Measurements from ENCODE around the gene TCF7L1. TPM values are rescaled to one million over a fixed set of nuclear protein-coding genes. Genes with fewer than 3 reads are reported as not detected.

TCF7L1 gene
- total RNA-seq, 3 donors from 2014 or later: 1.3 to 22.9 (median 3.0) TPM

DNA sequence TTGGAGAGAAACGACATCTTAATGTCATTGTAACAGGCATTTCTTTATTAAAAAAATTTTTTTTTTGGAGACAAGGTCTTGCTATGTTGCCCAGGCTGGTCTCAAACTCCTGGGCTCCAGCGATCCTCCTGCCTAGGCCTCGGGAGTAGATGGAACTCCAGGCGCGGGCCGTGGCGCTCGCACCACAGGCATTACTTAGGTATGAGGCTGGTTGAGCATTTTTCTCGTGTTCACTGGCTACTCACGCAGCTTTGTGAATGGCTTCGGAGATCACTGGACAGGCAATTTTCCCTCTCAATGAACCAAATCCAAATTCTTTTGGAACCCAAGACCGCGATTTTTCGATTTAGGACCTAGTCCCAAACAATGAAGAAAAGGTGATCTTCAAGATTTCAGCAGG, 795 bp upstream of the TCF7L1 start:
- DNase-seq: no peak
- no peak overlapping the region for H3K4me3 ChIP-seq
- H3K4me1 ChIP-seq (ENCODE audit: low read depth): peaks cover 12% of the 10 kb centered on the region
- TF ChIP-seq, protein P1, sequence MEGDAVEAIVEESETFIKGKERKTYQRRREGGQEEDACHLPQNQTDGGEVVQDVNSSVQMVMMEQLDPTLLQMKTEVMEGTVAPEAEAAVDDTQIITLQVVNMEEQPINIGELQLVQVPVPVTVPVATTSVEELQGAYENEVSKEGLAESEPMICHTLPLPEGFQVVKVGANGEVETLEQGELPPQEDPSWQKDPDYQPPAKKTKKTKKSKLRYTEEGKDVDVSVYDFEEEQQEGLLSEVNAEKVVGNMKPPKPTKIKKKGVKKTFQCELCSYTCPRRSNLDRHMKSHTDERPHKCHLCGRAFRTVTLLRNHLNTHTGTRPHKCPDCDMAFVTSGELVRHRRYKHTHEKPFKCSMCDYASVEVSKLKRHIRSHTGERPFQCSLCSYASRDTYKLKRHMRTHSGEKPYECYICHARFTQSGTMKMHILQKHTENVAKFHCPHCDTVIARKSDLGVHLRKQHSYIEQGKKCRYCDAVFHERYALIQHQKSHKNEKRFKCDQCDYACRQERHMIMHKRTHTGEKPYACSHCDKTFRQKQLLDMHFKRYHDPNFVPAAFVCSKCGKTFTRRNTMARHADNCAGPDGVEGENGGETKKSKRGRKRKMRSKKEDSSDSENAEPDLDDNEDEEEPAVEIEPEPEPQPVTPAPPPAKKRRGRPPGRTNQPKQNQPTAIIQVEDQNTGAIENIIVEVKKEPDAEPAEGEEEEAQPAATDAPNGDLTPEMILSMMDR (IDR thresholded peaks at IDR 0.05): no peak
- H3K9me3 ChIP-seq: no peaks in the 10 kb centered on the region
- no peaks in the 10 kb centered on the region for H3K36me3 ChIP-seq (ENCODE audit: low read depth)
- intact Hi-C loops (cut with DNase I, micrococcal nuclease): loop anchor here in 1 of 2 donors (5.0 kb wide), 1 partner anchor 155 kb away; no protein-coding TSS in a partner anchor
- no peak for ATAC-seq

DNA sequence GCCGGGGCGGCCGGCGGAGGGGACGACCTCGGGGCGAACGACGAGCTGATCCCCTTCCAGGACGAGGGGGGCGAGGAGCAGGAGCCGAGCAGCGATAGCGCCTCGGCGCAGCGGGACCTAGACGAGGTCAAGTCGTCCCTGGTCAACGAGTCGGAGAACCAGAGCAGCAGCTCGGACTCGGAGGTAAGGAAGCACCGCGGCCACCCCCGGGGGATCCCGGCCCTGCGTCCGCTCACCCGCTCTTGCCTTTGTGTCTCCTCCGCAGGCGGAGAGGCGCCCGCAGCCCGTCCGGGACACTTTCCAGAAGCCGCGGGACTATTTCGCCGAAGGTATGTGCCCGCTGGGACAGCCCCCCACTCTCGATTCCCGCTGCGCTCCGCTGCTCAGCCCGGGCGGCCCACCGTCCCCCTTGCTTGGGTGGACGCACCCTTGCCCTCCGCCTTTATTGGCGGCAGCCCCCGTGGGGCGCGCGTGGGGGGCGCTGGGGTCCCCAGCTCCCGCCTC, 611 bp downstream of the TCF7L1 start:
- Histone ChIP-seq H3K9me3 (no peaks in the 10 kb centered on the region), H3K36me3 (ENCODE audit: low read depth) (no peaks in the 10 kb centered on the region), H3K4me1 (ENCODE audit: low read depth) (peaks cover 12% of the 10 kb centered on the region), H3K4me3 (peak overlapping the region; percentile 11)
- TF ChIP-seq, protein P1 (IDR thresholded peaks at IDR 0.05): no peak
- DNase-seq: peak; percentile 28 to 57 (median 38)
- intact Hi-C loops (cut with DNase I, micrococcal nuclease): loop anchor here in 1 of 2 donors (5.0 kb wide), 1 partner anchor 153 kb away; no protein-coding TSS in a partner anchor
- ATAC-seq: peak; percentile 11

DNA sequence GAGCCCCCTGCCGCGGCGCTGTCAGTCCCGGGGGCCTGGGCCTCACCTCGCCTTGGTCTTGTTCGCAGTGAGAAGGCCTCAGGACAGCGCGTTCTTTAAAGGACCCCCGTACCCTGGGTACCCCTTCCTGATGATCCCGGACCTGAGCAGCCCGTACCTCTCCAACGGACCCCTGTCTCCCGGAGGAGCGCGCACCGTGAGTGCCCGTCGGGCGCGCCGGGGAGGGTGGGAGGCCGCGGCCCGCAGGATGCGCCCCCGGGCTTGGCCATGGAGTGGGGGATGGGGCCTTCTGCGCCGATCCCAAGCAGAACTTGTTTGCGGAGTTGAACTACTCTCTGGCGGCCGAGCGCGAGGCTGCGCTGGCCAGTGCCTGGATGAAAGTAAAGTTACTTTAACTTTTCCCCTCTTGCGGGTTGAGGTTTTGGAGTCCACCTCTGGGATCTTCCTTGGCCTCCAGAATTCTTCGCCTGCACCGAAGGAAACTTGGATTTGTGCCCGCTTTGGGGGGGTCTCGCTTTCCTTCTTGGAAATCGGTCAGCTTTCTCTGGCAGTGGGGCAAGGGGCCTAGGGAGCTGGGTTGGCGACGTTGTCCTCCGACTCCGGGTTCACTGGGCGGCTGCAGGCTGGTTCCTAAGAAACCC, 1.2 kb downstream of the TCF7L1 start:
- intact Hi-C loops (cut with DNase I, micrococcal nuclease): loop anchor here in 1 of 2 donors (5.0 kb wide), 1 partner anchor 153 kb away; no protein-coding TSS in a partner anchor

DNA sequence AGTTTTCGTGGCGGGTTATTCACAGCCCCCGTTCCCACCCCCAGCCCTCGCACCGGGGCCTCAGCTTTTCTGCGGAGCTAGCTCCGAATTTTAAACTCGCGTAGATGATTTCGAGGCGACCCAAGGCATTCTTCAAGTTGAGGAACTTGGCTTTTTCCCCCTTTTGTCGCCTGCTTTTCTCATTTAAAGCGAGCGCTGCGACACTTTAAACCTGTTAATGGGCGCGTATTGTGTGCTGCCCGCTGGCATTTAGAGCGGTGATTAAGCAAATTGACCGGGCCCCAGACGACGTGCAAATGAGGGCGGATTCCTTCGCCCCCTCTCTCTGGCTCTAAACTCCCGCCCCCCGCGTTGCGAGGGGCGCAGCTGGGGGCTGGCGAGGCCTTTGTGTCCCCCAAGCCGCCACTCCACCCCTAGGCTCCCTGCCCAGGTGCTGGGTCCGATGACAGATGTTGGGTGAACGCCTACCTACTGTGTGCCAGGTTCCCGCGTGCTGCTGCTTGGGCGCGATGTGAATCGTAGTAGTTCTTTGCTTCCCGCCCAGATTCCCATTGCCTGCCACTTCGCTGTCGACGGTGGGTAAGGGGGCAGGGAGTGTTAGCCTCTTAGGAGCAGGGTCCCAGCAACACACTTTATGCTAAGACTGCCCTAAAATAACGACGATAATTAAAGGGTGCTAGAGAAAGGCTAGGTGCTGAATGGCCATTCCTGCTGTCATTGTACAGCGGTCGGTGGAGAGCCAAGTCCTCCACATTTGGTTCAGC, 1.9 kb downstream of the TCF7L1 start:
- H3K4me3 ChIP-seq: no peak overlapping the region
- no peak for DNase-seq
- no peaks in the 10 kb centered on the region for H3K36me3 ChIP-seq (ENCODE audit: low read depth)
- ATAC-seq: no peak
- peaks cover 12% of the 10 kb centered on the region for H3K4me1 ChIP-seq (ENCODE audit: low read depth)
- TF ChIP-seq, protein P1 (IDR thresholded peaks at IDR 0.05): no peak
- intact Hi-C loops (cut with DNase I, micrococcal nuclease): loop anchor here in 1 of 2 donors (5.0 kb wide), 1 partner anchor 152 kb away; no protein-coding TSS in a partner anchor
- no peaks in the 10 kb centered on the region for H3K9me3 ChIP-seq

More for the DNA sequence above, 1.2 kb downstream of the TCF7L1 start:
- TF ChIP-seq, protein P1 (IDR thresholded peaks at IDR 0.05): no peak
- H3K4me1 ChIP-seq (ENCODE audit: low read depth): peaks cover 12% of the 10 kb centered on the region
- H3K9me3 ChIP-seq: no peaks in the 10 kb centered on the region
- peak overlapping the region; percentile 11 for H3K4me3 ChIP-seq
- DNase-seq: peak in 2 of 3 donors; percentile 43 to 58
- no peaks in the 10 kb centered on the region for H3K36me3 ChIP-seq (ENCODE audit: low read depth)
- peak; percentile 28 for ATAC-seq

DNA sequence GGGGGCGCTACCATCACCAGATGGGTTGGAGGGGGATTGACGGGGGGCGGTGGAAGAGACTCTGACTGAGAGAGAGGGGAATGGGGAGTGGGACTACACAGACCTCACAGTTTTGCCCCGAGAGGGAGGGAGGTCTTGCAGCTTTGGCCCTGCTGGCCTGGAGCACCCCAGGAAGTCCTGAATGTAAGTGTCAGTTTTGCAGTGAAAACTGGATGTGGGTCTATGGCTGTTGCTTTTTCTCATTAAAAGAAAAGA, 2.4 kb downstream of the TCF7L1 start:
- no peak overlapping the region for H3K4me3 ChIP-seq
- H3K9me3 ChIP-seq: no peaks in the 10 kb centered on the region
- no peak for ATAC-seq
- no peaks in the 10 kb centered on the region for H3K36me3 ChIP-seq (ENCODE audit: low read depth)
- no peak for DNase-seq
- peaks cover 12% of the 10 kb centered on the region for H3K4me1 ChIP-seq (ENCODE audit: low read depth)
- intact Hi-C loops (cut with DNase I, micrococcal nuclease): no loop called here
- TF ChIP-seq, protein P1 (IDR thresholded peaks at IDR 0.05): no peak
